Hematopoietic multipotent progenitor cell treated with erythropoietin and hydrocortisone succinate and interleukin-3 and kit ligand, for 4 days (in vitro differentiated cells): ENCODE results near the gene ZMYM4.

Experiments used
- DNase-seq: peaks from one replicate; pipeline ENCODE4 v3.0.0-alpha.2; 2015

The ZMYM4 gene

DNA sequence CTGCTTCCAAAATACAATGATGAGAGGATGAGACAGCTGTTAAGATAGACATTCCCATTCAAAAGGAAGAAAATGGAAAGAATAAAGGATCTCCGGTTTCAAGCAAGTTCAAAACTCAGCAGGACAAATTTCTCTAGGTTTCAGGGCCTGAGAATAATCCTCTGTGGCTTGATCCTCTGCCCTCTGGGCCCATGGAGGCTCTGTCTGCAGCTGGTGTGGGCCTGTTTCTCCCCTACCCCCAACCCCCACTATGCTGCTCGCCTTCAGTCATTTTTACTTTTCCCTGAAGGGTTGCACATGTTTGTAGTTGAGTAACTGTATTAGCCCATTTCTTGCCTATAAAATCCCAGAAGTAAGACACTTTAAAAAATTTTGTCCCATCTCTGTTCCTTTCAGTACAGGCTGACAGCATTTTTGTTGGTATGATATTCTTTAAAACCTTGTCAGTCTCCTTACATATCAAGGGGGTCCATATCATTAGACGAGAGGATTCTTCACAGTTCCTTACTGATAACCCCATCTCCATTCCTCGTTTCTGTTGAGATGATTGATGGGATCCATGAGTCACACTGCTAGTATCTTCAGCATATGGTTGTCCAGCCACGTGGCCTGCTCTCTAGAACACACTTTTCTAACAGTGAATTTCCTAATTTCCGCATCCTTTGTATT is 10.5 kb downstream of the ZMYM4 start:
- peak; percentile 63 for DNase-seq

- no peak for DNase-seq
Observed at GRCh38 chr1:35279555-35279904, 11.0 kb downstream of the ZMYM4 start.

DNA sequence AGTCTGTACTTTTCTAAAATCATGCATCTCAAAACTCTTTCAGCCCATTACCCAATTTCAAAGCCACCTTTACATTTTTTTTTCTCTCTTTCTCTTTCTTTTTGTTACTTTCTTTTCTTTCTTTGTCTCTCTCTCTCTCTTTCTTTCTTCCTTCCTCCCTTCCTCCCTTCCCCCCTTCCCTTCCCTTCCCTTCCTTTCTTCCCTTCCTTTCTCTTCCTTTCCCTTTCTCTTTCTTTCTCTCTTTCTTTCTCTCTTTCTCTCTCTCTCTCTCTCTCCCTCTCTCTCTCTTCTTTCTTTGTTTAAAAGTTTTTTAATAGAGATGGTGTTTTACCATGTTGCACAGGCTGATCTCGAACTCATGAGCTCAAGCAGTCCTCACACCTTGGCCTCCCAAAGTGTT is 11.5 kb downstream of the ZMYM4 start:
- no peak for DNase-seq

GRCh38 chr1:35281565-35281964 is 13.1 kb downstream of the ZMYM4 start:
- no peak for DNase-seq

- no peak for DNase-seq
Observed at GRCh38 chr1:35282172-35282571, 13.7 kb downstream of the ZMYM4 start.

GRCh38 chr1:35284852-35285251 is 16.3 kb downstream of the ZMYM4 start:
- DNase-seq = no peak

DNA sequence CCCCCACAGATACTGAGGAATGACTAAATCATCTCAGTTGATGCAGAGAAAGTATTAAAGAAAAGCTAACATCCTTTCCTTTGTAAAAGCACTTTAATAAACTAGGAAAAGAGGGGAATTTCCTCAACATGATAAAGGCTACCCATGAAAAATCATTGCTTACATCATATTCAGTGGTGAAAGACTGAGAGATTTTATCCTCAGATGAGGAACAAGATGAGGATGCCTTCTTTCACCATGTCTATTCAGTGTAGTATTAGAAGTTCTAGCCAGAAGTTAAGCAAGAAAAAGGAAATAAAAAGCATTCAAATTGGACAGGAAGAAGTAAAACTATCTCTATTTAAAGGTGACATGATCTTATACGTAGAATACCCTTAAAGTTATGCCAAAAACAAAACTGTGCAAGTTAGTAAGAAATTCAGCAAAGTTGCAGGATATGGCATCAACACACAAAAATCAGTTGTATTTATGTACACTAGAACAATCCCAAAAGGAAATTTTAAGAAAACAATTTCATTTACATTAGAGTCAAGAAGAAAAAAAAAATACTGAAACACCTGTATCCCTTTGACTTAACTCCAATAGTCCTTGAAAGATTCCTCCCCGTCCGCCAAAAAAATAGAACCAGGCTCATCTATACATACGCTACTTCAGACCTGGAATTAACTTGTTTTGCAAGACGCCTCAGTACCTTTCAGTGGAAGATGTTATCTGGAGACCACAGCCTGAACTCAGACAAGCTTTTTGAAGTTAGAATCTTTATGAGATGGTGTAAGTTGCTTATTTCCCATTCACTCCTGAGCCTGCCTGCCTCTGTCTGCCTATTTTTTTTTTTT is 17.5 kb downstream of the ZMYM4 start:
- DNase-seq = peak; percentile 42

GRCh38 chr1:35287807-35288640 is 19.5 kb downstream of the ZMYM4 start:
- DNase-seq = no peak

GRCh38 chr1:35288761-35289160 is 20.3 kb downstream of the ZMYM4 start:
- no peak for DNase-seq

DNA sequence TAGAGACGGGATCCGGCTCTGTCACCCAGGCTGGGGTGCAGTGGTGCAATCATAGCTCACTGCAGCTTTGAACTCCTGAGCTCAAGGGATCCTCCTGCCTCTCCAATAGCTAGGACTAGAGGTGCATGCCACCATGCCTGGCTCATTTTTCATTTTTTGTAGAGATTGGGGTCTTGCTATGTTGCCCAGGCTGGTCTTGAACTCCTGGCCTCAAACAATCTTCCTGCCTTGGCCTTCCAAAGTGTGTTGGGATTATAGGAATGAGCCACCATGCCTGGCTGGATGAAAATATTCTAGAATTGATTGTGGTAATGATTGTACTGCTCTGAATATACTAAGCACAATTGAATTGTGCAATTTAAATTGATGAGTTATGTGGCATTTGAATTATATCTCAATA is 21.9 kb downstream of the ZMYM4 start:
- DNase-seq = no peak

DNA sequence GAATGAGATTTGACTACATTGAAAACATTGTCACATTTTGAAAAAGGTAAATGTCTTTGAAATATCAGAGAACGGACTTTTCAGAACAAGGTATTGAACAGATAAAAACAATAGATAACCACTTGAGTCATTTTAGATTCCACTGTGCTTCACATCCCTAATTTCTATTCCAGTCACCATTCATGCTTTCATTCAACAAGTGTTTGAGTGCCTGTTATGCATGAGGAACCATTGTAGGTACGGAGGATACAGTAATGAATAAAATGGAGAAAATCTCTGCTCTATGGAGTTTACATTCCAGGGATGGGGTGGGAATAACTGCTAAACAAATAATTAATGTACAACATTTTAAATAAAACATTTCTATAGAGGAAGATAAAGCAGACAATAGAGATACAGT is 26.3 kb downstream of the ZMYM4 start:
- no peak for DNase-seq

- DNase-seq = no peak
Observed at GRCh38 chr1:35297886-35298285, 29.4 kb downstream of the ZMYM4 start.

DNA sequence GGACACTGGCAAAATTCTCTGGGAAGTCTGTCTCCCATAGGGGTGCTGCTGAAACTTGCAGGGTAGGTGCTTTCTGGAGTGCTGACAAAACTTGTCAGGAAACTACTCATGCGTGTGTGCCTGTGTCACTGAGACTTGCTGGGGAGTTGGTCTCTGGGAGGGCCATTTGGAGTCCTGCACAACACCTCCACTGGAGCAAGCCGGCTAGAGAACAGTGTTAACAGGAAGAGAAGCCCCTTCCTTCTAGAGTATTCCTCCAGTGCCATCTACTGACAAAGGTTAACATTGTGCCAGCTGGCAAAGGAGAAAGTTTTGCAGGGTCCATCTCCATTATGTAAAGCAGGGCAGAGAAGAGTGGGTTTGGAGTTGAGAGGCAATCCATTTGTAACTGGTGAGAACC is 30.0 kb downstream of the ZMYM4 start:
- peak; percentile 85 for DNase-seq

DNA sequence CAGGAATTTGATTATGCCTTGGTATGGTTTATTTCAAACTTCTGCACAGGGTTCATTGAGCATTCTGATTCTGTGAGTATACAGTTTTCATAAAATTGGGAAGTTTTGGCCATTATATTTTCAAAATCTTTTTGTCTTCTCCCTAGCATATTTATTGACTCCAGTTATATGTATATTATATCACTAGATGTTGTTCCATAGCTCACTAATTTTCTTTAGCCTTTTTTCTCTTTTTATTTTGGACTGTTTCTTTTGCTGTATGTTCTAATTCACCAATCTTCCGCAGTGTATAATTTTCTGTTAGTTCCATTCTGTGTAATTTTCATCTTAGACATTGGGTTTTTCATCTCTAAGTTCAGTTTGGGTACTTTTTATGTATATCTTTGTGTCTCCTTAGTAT is 31.9 kb downstream of the ZMYM4 start:
- no peak for DNase-seq

DNA sequence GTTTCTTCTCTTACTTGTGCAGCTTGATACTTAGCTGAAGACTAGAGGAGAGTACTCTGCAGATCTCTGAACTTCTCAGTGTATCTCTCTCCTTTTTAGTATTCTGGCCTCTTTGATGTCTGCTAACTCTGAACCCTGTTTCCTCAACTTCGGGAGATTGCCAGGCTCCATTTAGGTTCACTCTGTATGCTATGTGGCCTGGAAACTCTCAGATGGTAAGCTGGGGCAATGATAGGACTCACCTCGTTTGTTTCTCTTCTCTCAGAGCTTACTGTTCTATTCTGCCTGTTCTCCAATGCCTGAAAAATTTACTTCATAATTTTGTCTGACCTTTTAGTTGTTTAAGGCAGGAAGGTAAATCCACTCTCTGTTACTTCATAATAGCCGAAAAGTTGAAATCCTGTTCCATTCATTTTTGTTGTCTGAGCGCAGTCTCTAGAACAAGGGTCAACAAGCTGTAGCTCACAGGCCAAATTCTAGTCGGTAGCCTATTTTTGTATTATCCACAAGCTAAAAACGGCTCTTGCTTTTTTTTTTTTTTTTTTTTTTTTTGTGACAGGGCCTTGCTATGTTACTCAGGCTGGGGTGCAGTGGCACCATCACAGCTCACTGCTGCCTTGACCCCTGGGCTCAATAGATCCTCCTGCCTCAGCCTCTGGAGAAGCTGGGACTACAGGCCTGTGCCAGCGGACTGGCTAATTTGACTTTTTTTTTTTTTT is 33.3 kb downstream of the ZMYM4 start:
- no peak for DNase-seq

DNA sequence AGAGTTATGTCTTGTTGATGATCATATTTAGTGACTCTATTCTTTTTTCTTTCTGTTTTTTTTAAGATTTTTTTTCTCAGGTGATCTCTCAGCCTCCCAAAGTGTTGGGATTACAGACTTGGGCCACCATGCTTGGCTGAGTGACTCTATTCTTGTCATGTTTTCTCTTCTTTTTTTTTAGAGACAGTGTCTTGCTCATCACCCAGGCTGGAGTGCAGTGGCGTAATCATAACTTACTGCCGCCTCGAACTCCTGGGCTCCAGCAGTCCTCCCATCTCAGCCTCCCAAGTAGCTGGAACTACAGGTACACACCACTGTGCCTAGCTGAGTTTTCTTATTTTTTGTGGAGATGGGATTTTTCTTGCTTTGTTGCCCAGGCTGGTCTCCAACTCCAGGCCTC is 36.9 kb downstream of the ZMYM4 start:
- DNase-seq = no peak

DNA sequence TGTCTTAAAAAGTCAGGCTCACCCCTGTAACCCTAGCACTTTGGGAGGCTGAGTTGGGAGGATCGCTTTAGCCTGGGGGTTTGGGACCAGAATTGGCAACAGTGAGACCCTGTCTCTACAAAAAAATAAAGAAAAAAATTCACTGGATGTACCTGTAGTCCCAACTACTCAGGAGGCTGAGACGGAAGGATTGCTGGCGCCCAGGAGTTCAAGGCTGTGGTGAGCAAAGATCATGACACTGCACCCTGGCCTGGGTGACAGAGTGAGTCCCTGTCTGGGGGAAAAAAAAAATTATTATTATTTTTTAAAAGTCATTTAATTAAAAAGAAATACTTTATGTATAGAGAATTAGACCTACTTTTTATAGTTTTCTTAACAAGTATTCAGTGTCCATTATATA is 47.1 kb downstream of the ZMYM4 start:
- DNase-seq = no peak

- no peak for DNase-seq
Observed at GRCh38 chr1:35316264-35316663, 47.8 kb downstream of the ZMYM4 start.

DNA sequence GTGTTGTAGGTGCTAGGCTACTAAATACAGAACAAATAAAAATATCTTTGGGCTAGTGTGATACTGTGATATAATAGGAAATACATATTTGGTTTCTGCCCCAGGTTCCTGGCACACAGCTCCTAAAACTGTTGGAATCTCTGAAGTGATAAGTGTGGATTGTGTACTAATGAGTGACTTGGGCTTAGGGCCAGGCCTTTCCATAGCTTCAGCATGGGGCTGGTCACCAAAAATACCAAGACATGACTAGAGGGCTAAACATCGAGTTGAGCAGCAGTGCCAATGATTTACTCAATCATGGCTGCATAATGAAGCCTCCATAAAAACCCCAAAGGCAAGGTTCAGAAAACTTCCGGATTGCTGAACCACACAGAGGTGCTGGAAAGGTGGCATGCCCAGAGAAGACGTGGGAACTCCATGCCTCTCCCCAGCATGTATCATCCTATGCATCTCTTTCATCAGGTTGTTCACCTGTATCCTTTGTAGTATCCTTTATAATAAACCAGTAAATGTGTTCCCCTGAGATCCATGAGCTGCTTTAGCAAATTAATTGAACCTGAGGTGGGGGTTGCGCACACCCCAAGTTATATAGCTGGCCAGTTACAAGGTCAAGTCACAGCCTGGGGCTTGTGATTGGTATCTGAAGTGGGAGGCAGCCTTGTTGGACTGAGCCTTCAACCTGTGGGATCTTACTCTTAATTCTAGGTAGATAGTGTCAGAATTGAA is 51.6 kb downstream of the ZMYM4 start:
- DNase-seq = no peak

GRCh38 chr1:35320937-35321336 is 52.4 kb downstream of the ZMYM4 start:
- no peak for DNase-seq

- no peak for DNase-seq
Observed at GRCh38 chr1:35324486-35324885, 56.0 kb downstream of the ZMYM4 start.

GRCh38 chr1:35326246-35326866 is 57.8 kb downstream of the ZMYM4 start:
- DNase-seq = no peak
